Measurements from ENCODE around the gene TGFBR1. TPM values are rescaled to one million over a fixed set of nuclear protein-coding genes. Genes with fewer than 3 reads are reported as not detected.

Gene TGFBR1
- total RNA-seq, 6 donors from 2014 or later, result 13.6 to 63.1 (median 37.9) TPM

- DNase-seq (no peak), ATAC-seq (ENCODE audit: low FRiP score in 2 of 2) (no peak)
- Histone ChIP-seq H3K4me3 (no peak overlapping the region), H3K36me3 (peaks cover 0 to 4% (median 0%) of the 10 kb centered on the region in 4 donors), H3K27ac (no peak overlapping the region), H3K4me1 (peaks cover 26 to 51% (median 42%) of the 10 kb centered on the region in 4 donors), H3K9me3 (no peaks in the 10 kb centered on the region), H3K27me3 (no peaks in the 10 kb centered on the region)
- TF ChIP-seq POLR2AphosphoS5 (IDR thresholded peaks at IDR 0.05) (no peak), EP300 (IDR thresholded peaks at IDR 0.05) (no peak), CTCF (IDR thresholded peaks at IDR 0.05) (no peak), POLR2A (IDR thresholded peaks at IDR 0.05) (no peak)
- 94 to 97% methylated on average over 1 of the region's 1 CpG for WGBS, 2 donors
These were observed 20.5 kb downstream of the TGFBR1 start for GRCh38 chr9:99125446-99125845.

- Histone ChIP-seq H3K27me3 (no peaks in the 10 kb centered on the region), H3K27ac (no peak overlapping the region), H3K4me1 (peaks cover 23 to 43% (median 39%) of the 10 kb centered on the region in 4 donors), H3K4me3 (no peak overlapping the region), H3K36me3 (peaks cover 0 to 8% (median 0%) of the 10 kb centered on the region in 4 donors), H3K9me3 (no peaks in the 10 kb centered on the region)
- no peak for DNase-seq
- no peak for ATAC-seq (ENCODE audit: low FRiP score in 2 of 2)
- 89 to 97% methylated on average over 2 of the region's 2 CpGs for WGBS, 2 donors
- no peak for TF ChIP-seq POLR2A (IDR thresholded peaks at IDR 0.05)
- no peak for TF ChIP-seq CTCF (IDR thresholded peaks at IDR 0.05)
- no peak for TF ChIP-seq POLR2AphosphoS5 (IDR thresholded peaks at IDR 0.05)
- no peak for TF ChIP-seq EP300 (IDR thresholded peaks at IDR 0.05)
These were observed 21.4 kb downstream of the TGFBR1 start for GRCh38 chr9:99126312-99126711.

- H3K4me1 ChIP-seq, result peaks cover 16 to 34% (median 27%) of the 10 kb centered on the region in 4 donors
- H3K9me3 ChIP-seq, result no peaks in the 10 kb centered on the region
- peak overlapping the region in 1 of 4 donors; percentile 14 for H3K27ac ChIP-seq
- no peaks in the 10 kb centered on the region for H3K27me3 ChIP-seq
- no peak overlapping the region for H3K4me3 ChIP-seq
- 77 to 95% methylated on average over 3 of the region's 3 CpGs for WGBS, 2 donors
- ATAC-seq (ENCODE audit: low FRiP score in 2 of 2) (no peak), DNase-seq (no peak)
- TF ChIP-seq CTCF (IDR thresholded peaks at IDR 0.05), result no peak
- no peak for TF ChIP-seq POLR2A (IDR thresholded peaks at IDR 0.05)
- peak in 1 of 4 donors; percentile 7 for TF ChIP-seq EP300 (IDR thresholded peaks at IDR 0.05)
- no peak for TF ChIP-seq POLR2AphosphoS5 (IDR thresholded peaks at IDR 0.05)
- H3K36me3 ChIP-seq, result peaks cover 0 to 11% (median 0%) of the 10 kb centered on the region in 4 donors
These were observed 22.6 kb downstream of the TGFBR1 start for GRCh38 chr9:99127356-99128132.

GRCh38 chr9:99128133-99128406 lies 23.2 kb downstream of the TGFBR1 start:
- peaks cover 16 to 32% (median 27%) of the 10 kb centered on the region in 4 donors for H3K4me1 ChIP-seq
- no peak for ATAC-seq (ENCODE audit: low FRiP score in 2 of 2)
- 95 to 100% methylated on average over 1 of the region's 1 CpG for WGBS, 2 donors
- DNase-seq, result no peak
- H3K4me3 ChIP-seq, result no peak overlapping the region
- H3K9me3 ChIP-seq, result no peaks in the 10 kb centered on the region
- H3K36me3 ChIP-seq, result peaks cover 0 to 16% (median 0%) of the 10 kb centered on the region in 4 donors
- H3K27ac ChIP-seq, result no peak overlapping the region
- no peak for TF ChIP-seq EP300 (IDR thresholded peaks at IDR 0.05)
- no peak for TF ChIP-seq CTCF (IDR thresholded peaks at IDR 0.05)
- TF ChIP-seq POLR2AphosphoS5 (IDR thresholded peaks at IDR 0.05), result no peak
- TF ChIP-seq POLR2A (IDR thresholded peaks at IDR 0.05), result no peak
- no peaks in the 10 kb centered on the region for H3K27me3 ChIP-seq

- Histone ChIP-seq H3K4me3 (no peak overlapping the region), H3K27ac (no peak overlapping the region), H3K9me3 (no peaks in the 10 kb centered on the region), H3K4me1 (peaks cover 14 to 25% (median 21%) of the 10 kb centered on the region in 4 donors), H3K36me3 (peaks cover 0 to 20% (median 0%) of the 10 kb centered on the region in 4 donors), H3K27me3 (no peaks in the 10 kb centered on the region)
- no peak for TF ChIP-seq CTCF (IDR thresholded peaks at IDR 0.05)
- no peak for TF ChIP-seq POLR2AphosphoS5 (IDR thresholded peaks at IDR 0.05)
- no peak for TF ChIP-seq POLR2A (IDR thresholded peaks at IDR 0.05)
- TF ChIP-seq EP300 (IDR thresholded peaks at IDR 0.05), result no peak
- ATAC-seq (ENCODE audit: low FRiP score in 2 of 2), result no peak
- no peak for DNase-seq
- 75 to 92% methylated on average over 1 of the region's 1 CpG for WGBS, 2 donors
These were observed 24.2 kb downstream of the TGFBR1 start for GRCh38 chr9:99129091-99129490.
